ENCODE measurements around the gene SLC26A9.

Gene SLC26A9

DNA sequence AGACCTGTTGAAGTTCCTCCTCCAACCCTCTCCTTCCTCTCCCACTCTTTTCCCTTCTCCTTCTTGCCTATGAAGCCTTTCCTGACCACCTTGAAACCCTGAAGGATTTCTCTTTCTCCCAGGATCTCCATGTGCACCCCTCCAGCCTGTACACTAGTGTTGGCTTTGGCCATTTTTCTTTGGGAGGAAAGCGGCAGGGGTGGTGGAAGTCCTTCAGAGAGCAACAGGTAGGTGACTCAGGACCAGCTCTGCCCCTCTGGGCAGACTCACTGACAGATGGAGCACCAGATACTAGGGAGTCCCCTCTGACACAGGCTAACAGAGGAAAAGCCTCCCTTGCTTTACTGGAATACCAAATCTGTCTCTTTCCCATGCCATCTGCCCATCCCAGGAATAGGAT lies 4.6 kb downstream of the SLC26A9 start:
- no peaks in the 10 kb centered on the region for H3K9me3 ChIP-seq
- H3K9ac ChIP-seq = no peak overlapping the region
- no peak for TF ChIP-seq Cebpa-rat (IDR thresholded peaks at IDR 0.05)
- no peaks in the 10 kb centered on the region for H3K36me3 ChIP-seq
- H3K27me3 ChIP-seq = no peaks in the 10 kb centered on the region
- H4K20me1 ChIP-seq = no peaks in the 10 kb centered on the region
- H3K4me3 ChIP-seq = no peak overlapping the region
- peaks cover 40% of the 10 kb centered on the region for H3K4me1 ChIP-seq
- no peak overlapping the region for H3K27ac ChIP-seq
- no peak overlapping the region for H3K4me2 ChIP-seq

DNA sequence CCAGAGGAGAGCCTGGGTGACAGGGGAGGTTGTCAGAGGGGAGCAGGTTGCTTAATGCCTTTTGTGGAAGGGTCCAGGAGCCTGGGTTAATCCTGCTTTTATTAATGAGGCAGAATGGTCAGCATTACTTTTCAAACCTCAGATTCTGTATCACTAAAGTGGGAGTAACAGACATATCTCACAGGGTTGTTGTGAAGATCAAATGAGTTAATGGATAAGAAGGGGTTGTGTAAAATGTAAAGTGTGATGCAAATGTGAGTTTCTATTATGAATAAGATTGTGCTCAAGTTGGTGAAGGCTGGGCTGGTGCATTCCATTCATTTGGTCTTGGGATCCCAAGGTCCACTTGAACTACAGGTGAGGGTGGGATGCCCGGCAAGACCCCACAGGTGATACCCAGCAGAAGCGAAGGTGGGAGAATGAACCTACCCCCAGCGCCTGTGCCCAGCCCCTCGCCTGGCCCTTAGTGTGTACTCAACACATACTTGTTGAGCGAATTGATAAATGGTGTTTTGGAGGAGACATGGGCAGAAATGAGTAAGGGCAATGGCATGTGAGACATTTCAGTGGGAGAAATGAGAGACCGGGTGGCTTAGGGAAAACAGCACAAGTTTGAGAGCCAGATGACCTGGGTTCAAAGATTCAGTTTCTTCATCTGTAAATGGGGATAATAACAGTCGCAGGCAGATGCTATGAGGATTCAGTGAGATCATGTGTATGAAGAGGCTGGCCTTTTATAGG lies 6.2 kb downstream of the SLC26A9 start:
- TF ChIP-seq Cebpa-rat (IDR thresholded peaks at IDR 0.05) = no peak
- Histone ChIP-seq H3K36me3 (no peaks in the 10 kb centered on the region), H3K27me3 (no peaks in the 10 kb centered on the region), H3K4me2 (no peak overlapping the region), H3K9me3 (no peaks in the 10 kb centered on the region), H3K9ac (no peak overlapping the region), H3K4me1 (peaks cover 26% of the 10 kb centered on the region), H4K20me1 (no peaks in the 10 kb centered on the region), H3K4me3 (no peak overlapping the region), H3K27ac (no peak overlapping the region)

DNA sequence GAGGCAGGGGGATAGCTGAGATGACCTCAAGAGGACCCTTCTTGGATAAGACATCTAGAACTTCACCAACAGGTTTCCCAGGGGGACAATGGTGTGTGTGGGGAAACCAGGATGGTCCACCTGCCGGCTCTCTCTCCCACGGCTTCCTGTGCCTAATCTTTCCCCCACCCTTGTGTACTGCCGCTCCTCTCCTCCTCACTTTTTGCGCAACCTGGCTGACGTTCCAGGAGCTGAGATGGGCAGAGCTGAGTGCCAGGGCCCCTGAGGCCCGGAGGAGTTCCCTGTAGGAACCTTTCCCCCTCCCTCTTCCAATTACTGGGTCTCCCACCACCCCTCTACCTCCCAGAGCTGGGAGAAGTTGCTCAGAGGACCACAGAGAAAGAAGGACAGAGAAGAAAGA lies 6.9 kb downstream of the SLC26A9 start:
- no peaks in the 10 kb centered on the region for H3K27me3 ChIP-seq
- H3K4me2 ChIP-seq = no peak overlapping the region

DNA sequence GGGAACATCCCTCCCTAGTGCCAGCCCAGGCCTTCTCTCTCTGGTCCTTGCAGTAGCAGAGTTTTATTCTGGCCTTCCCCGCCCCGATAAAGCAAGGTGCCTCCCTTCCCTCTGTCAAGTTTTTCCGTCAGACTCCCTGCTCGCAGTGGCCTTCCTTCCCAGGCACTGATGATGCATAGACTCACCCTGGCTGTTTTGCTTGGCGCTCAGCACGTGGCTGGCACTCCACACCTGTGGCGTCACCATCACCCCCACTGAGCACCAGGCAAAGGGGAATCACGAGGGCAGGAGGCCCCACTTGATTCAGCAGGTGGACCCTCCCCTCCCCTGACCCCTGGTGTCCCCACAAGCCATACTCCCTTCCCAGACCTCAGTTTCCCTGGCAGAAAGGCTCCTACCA lies 7.4 kb downstream of the SLC26A9 start:
- Histone ChIP-seq H3K9ac (no peak overlapping the region), H3K4me2 (no peak overlapping the region), H3K27me3 (no peaks in the 10 kb centered on the region), H3K36me3 (no peaks in the 10 kb centered on the region), H3K4me3 (no peak overlapping the region), H4K20me1 (no peaks in the 10 kb centered on the region), H3K4me1 (peaks cover 22% of the 10 kb centered on the region), H3K9me3 (no peaks in the 10 kb centered on the region), H3K27ac (no peak overlapping the region)
- no peak for TF ChIP-seq Cebpa-rat (IDR thresholded peaks at IDR 0.05)

More for the DNA sequence above, 6.9 kb downstream of the SLC26A9 start:
- Histone ChIP-seq H3K9ac (no peak overlapping the region), H3K4me1 (peaks cover 26% of the 10 kb centered on the region), H3K4me3 (no peak overlapping the region), H3K36me3 (no peaks in the 10 kb centered on the region), H4K20me1 (no peaks in the 10 kb centered on the region), H3K9me3 (no peaks in the 10 kb centered on the region), H3K27ac (no peak overlapping the region)
- no peak for TF ChIP-seq Cebpa-rat (IDR thresholded peaks at IDR 0.05)

DNA sequence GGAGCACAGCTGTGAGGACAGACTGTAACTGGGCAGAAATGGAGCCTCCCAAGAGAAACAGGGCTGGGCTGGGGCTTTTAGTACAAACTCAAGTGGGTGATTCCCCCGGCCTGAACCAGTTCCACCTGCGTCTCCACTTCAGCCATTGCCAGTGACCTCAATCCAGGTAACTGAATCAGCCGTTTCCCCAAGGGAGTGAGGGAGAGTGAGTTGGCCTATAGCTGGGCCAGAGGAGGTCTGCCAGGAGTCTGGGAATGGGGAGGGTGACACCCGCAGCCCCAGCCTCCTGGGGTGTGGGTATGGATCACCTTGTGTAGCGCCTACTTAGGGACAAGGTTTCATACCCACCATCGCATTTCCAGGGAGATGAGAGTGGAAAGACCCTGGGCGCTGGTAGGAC lies 8.5 kb downstream of the SLC26A9 start:
- Histone ChIP-seq H3K27me3 (no peaks in the 10 kb centered on the region), H3K4me3 (no peak overlapping the region), H3K27ac (no peak overlapping the region), H3K9me3 (no peaks in the 10 kb centered on the region), H3K4me2 (no peak overlapping the region), H3K4me1 (peaks cover 12% of the 10 kb centered on the region), H3K9ac (no peak overlapping the region), H4K20me1 (no peaks in the 10 kb centered on the region), H3K36me3 (no peaks in the 10 kb centered on the region)
- no peak for TF ChIP-seq Cebpa-rat (IDR thresholded peaks at IDR 0.05)

DNA sequence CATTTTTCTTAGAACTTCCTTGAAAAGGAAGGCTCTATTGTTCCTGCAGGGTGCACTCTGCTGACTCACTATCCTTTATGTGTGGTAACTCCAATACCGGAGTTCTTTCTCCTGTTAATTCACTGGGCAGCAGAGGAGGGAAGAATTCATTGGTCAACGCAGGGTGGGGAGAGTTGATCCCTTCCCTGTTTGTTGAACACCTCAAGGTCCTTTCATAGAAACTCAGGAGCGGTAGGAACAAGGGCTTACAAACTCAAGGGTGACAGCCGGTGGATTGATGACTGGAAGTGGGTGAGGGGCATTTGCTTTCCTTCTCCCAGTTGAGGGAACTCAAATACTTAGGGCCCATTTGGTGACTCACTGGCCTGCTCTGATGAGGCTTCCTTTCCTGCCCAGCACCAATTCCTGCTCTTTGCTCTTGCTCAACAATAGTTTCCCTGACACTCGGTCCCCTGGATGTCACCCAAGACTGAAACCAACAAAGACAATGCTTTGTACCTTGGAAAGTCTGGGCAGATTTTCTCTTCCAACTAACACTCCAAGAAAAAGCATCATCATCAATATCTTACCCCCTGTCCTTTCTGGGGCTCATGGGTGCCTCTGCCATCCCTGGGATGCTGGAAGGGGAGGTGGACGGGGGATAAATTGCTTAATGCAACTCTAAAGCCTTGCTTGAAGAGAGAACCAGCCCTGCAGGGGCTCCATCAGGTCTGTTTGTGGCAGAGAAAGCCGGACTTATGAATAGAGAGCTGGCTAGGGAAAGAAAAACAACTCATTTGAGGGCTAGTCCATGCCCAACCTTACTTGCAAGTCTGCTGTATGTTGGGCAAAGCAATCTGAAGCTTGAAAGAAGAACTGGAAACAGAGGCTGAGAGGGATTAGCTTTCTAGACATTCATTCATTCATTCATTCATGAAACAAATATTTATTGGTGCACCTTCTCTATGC lies 9.3 kb downstream of the SLC26A9 start:
- H3K4me2 ChIP-seq = no peak overlapping the region
- no peak overlapping the region for H3K27ac ChIP-seq
- no peaks in the 10 kb centered on the region for H4K20me1 ChIP-seq
- H3K9me3 ChIP-seq = no peaks in the 10 kb centered on the region
- no peaks in the 10 kb centered on the region for H3K27me3 ChIP-seq
- H3K4me1 ChIP-seq = peaks cover 11% of the 10 kb centered on the region
- H3K36me3 ChIP-seq = no peaks in the 10 kb centered on the region
- no peak for TF ChIP-seq Cebpa-rat (IDR thresholded peaks at IDR 0.05)
- H3K4me3 ChIP-seq = no peak overlapping the region
- no peak overlapping the region for H3K9ac ChIP-seq

DNA sequence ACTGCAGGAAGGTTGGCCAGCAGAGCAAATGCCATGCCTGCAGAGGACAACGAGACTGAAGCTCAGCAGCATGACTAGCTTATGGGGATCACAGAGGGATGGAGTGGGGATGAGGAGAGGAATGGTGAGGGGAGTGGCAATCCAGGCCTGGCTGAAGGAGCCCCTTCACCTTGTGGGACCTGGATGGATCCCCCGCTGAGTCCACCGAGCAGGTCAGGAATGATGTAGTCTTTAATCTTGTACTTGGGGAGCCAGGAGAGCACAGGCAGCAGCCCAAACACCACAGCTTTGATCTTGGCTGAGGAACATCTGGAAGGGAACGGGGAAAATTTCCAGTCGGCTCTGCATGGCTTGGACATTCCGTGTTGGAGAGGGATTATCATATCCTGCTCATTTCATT lies 10.5 kb downstream of the SLC26A9 start:
- H3K27me3 ChIP-seq = no peaks in the 10 kb centered on the region
- H3K9ac ChIP-seq = no peak overlapping the region
- no peak for TF ChIP-seq Cebpa-rat (IDR thresholded peaks at IDR 0.05)
- no peaks in the 10 kb centered on the region for H3K36me3 ChIP-seq
- H3K27ac ChIP-seq = no peak overlapping the region
- peaks cover 12% of the 10 kb centered on the region for H3K4me1 ChIP-seq
- H3K4me2 ChIP-seq = no peak overlapping the region
- H4K20me1 ChIP-seq = no peaks in the 10 kb centered on the region
- no peak overlapping the region for H3K4me3 ChIP-seq
- no peaks in the 10 kb centered on the region for H3K9me3 ChIP-seq

DNA sequence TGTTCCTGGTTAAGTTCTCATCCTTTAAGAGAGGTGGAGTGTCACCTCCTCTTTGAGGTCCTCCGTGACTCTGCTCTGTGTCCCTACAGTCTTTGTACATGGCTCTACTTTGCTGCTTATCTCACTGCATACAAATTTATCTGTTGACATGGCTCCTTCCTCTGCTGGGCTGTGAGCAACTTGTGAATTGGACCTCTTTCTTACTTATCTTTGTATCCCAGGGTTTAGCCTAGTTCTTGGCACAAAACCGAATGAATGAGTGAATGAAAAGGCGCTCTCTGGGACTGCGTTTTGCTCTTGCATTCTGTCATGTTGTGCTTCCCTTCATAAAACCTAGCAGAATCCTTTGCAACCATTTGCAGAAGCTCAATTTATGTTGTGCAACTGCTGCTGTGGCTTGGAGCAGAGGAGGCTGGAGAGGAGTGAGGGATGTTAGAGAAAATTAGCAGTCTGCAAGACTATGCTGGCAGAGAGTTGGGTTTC lies 12.4 kb downstream of the SLC26A9 start:
- no peak for TF ChIP-seq Cebpa-rat (IDR thresholded peaks at IDR 0.05)
- no peaks in the 10 kb centered on the region for H3K9me3 ChIP-seq

DNA sequence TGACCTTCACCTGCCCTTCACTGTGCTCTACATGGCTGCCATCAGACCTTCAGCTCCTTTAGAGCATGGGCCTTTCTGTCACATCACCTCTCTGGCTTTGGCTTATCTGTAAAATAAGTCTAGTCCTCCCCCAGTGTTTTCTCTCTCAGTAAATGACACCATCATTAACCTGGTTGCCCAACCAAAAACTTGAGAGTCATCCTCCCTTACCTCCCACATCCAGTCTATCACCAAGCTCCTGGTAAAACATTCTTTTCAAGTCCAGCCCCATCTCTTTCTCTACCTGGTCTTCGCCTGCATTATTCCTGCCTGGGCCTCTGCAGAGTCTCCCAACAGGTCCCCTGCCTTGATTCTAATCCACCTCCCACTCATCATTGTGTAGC lies 13.1 kb downstream of the SLC26A9 start:
- H3K4me1 ChIP-seq = peaks cover 11% of the 10 kb centered on the region
- no peak overlapping the region for H3K9ac ChIP-seq
- TF ChIP-seq Cebpa-rat (IDR thresholded peaks at IDR 0.05) = no peak
- no peaks in the 10 kb centered on the region for H3K9me3 ChIP-seq
- no peak overlapping the region for H3K27ac ChIP-seq
- no peak overlapping the region for H3K4me2 ChIP-seq
- H3K27me3 ChIP-seq = no peaks in the 10 kb centered on the region
- no peaks in the 10 kb centered on the region for H3K36me3 ChIP-seq
- H4K20me1 ChIP-seq = no peaks in the 10 kb centered on the region
- no peak overlapping the region for H3K4me3 ChIP-seq

More for the DNA sequence above, 12.4 kb downstream of the SLC26A9 start:
- Histone ChIP-seq H3K36me3 (no peaks in the 10 kb centered on the region), H4K20me1 (no peaks in the 10 kb centered on the region), H3K4me1 (peaks cover 11% of the 10 kb centered on the region), H3K27me3 (no peaks in the 10 kb centered on the region), H3K4me3 (no peak overlapping the region), H3K27ac (no peak overlapping the region), H3K9ac (no peak overlapping the region), H3K4me2 (no peak overlapping the region)
